ENCODE measurements around the gene PDPR.

- TF ChIP-seq CTCF (IDR thresholded peaks at IDR 0.05) (no peak), POLR2A (IDR thresholded peaks at IDR 0.05) (no peak)
Measured at GRCh38 chr16:70160388-70160787, 46.3 kb downstream of the PDPR start.

Measured in Peyer's patch (tissue), 4 donors.